Right lobe of liver (tissue), 6 donors: ENCODE data around the gene KDM4C. TPM values are rescaled to one million over a fixed set of nuclear protein-coding genes. Genes with fewer than 3 reads are reported as not detected.
"Not testable (repeated sequence)": the region's sequence is repeated elsewhere in the genome, so short reads cannot be mapped to it uniquely, and the experiment has no call there.

Source experiments
- ATAC-seq, 4 donors: fragments of 200-7000 bp; cut with Tn5 transposase; one replicate each; pipeline ENCODE4 v1.9.1; 2020; ENCODE audit warnings: mild to moderate bottlenecking in 4 of 4, moderate library complexity in 4 of 4
- DNase-seq, 3 donors: peaks; one replicate each; pipeline ENCODE4 v3.0.0-alpha.2; 2020
- H3K27ac ChIP-seq, 3 donors: fragments of 200-600 bp; one replicate each; pipeline ENCODE4 v1.8.0; 2022
- H3K27me3 ChIP-seq, 2 donors: fragments of 200-600 bp; one replicate each; pipeline ENCODE4 v1.8.0; 2022
- H3K36me3 ChIP-seq, 4 donors: fragments of 200-600 bp; sonication (generic) in 1 of 4; one replicate each; pipeline versions ENCODE4 v1.5.1 to v1.8.0; 2017 to 2022; ENCODE audit warnings: control low read depth in 1 of 4
- H3K4me1 ChIP-seq, 4 donors: fragments of 200-600 bp; sonication (generic) in 1 of 4; one replicate each; pipeline versions ENCODE4 v1.5.1 to v1.8.0; 2017 to 2022; ENCODE audit warnings: control low read depth in 1 of 4
- H3K4me3 ChIP-seq, 3 donors: fragments of 200-600 bp; one replicate each; pipeline ENCODE4 v1.8.0; 2022
- H3K9me3 ChIP-seq, 4 donors: fragments of 200-600 bp; sonication (generic) in 1 of 4; one replicate each; pipeline versions ENCODE4 v1.5.1 to v1.8.0; 2017 to 2022; ENCODE audit warnings: control low read depth in 1 of 4
- POLR2A ChIP-seq: fragments of 450-650 bp; IDR thresholded peaks from one replicate; pipeline ENCODE4 v1.6.1; 2017; ENCODE audit warnings: antibody characterized with exemption, mild to moderate bottlenecking
- WGBS: methylation state at CpG from one replicate; pipeline ENCODE4 v1.1.6; 2018; ENCODE audit warnings: low coverage, low lambda C conversion rate; ENCODE audit not compliant: insufficient coverage; ENCODE audit errors: missing lambda C conversion rate; 5-methylcytosine and 5-hydroxymethylcytosine counted together
- intact Hi-C, 2 donors: fragments of 100-400 bp; cut with DNase I; formaldehyde crosslinking; loops; one replicate each; pipeline versions ENCODE4 v1.11.2 to v1.14.1; 2022
- total RNA-seq, 6 experiments: library from RNA; depleted of rRNA in 2 of 6; stranded (reverse); fragments of >200 nt in 2 of 6; fragmentation: NEBNext Ultra II Directional in 3 of 6; extraction: Animal tissue kit (Norgen Biotek cat#: 25700) in 3 of 6; gene quantifications; one replicate each; pipeline versions ENCODE4 v1.1.0 to v1.2.4, GENCODE V29; 2016 to 2023
- TF ChIP-seq, protein P1 (sequence below), 4 donors: fragments of 200-600 bp in 3 of 4; fragments of 450-650 bp in 1 of 4; IDR thresholded peaks; one replicate each; pipeline versions ENCODE4 v1.5.1 to v1.8.0; 2016 to 2022; ENCODE audit warnings: antibody characterized with exemption in 4 of 4, mild to moderate bottlenecking in 2 of 4
- donor health status: DM: no; HTN: yes; CAD: no.
- donor health status: DM: no; HTN: no; CAD: no.
- donor health status: DM: no; HTN: no; CAD: no.
- donor health status: DM: no; HTN: yes; CAD: no.
- donor health status: DM: no; HTN: yes; CAD: no.

The KDM4C gene
- total RNA-seq, 6 experiments from 2014 or later: 14.1 to 20.9 (median 15.3) TPM

DNA sequence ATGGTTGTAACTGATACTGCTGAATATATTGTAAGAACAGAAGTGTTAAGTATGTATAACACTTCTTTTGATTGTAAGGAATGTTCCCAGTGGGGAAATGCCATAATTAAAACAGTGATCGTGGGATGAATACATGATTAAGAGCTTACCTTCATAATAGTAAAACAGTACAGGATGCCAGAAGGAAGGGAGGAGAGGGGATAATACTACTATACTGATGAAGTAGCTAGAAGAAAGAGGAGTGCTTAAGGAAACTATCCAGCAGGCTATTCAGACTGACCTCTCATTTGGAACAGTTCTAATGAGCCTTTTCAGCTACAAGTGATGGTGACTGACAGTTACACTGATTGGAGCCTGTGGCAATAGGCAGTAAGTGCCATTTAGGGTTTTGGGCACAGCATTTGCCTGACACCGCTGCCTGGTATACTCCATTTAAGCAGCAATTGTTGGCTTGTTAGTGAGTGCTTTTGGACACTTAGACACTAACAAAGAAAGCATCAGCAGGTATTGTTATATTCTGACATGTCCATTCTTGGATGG, 33.8 kb upstream of the KDM4C start:
- intact Hi-C loops: no loop called here
- WGBS: 80% methylated on average over 1 of the region's 2 CpGs
- ATAC-seq (no peak), DNase-seq (no peak)
- no peaks in the 10 kb centered on the region for H3K27me3 ChIP-seq
- no peak for TF ChIP-seq POLR2A
- TF ChIP-seq, protein P1, sequence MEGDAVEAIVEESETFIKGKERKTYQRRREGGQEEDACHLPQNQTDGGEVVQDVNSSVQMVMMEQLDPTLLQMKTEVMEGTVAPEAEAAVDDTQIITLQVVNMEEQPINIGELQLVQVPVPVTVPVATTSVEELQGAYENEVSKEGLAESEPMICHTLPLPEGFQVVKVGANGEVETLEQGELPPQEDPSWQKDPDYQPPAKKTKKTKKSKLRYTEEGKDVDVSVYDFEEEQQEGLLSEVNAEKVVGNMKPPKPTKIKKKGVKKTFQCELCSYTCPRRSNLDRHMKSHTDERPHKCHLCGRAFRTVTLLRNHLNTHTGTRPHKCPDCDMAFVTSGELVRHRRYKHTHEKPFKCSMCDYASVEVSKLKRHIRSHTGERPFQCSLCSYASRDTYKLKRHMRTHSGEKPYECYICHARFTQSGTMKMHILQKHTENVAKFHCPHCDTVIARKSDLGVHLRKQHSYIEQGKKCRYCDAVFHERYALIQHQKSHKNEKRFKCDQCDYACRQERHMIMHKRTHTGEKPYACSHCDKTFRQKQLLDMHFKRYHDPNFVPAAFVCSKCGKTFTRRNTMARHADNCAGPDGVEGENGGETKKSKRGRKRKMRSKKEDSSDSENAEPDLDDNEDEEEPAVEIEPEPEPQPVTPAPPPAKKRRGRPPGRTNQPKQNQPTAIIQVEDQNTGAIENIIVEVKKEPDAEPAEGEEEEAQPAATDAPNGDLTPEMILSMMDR (IDR thresholded peaks at IDR 0.05): no peak
- no peak overlapping the region for H3K27ac ChIP-seq
- no peaks in the 10 kb centered on the region for H3K4me1 ChIP-seq
- peaks cover 0 to 21% (median 6%) of the 10 kb centered on the region in 4 donors for H3K36me3 ChIP-seq
- no peak overlapping the region for H3K4me3 ChIP-seq
- no peaks in the 10 kb centered on the region for H3K9me3 ChIP-seq

DNA sequence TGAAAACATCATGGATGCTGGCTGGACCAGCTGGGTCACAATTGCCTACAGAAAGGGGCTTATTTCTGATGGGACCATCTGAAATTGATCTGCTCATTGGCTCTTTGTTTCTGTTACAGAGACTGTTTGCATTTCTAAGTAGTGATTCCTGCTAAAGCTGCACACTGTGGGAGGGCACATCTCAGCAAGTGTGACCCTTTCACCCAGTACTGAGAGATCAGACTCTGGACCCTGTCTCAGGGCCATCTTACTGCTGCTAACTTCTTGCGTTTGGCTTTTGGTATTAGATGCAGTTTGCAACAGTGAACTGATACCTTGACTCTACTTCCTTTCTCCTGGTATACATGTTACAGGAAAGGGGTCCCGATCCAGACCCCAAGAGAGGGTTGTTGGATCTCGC, 24.5 kb upstream of the KDM4C start:
- H3K27me3 ChIP-seq: no peaks in the 10 kb centered on the region
- H3K36me3 ChIP-seq: no peaks in the 10 kb centered on the region
- no peak overlapping the region for H3K4me3 ChIP-seq
- H3K27ac ChIP-seq: no peak overlapping the region
- no peak for TF ChIP-seq POLR2A
- TF ChIP-seq, protein P1 (IDR thresholded peaks at IDR 0.05): no peak
- no peak for ATAC-seq
- no peak for DNase-seq
- intact Hi-C loops: no loop called here
- 77% methylated on average over 3 of the region's 3 CpGs for WGBS
- no peaks in the 10 kb centered on the region for H3K4me1 ChIP-seq
- no peaks in the 10 kb centered on the region for H3K9me3 ChIP-seq

DNA sequence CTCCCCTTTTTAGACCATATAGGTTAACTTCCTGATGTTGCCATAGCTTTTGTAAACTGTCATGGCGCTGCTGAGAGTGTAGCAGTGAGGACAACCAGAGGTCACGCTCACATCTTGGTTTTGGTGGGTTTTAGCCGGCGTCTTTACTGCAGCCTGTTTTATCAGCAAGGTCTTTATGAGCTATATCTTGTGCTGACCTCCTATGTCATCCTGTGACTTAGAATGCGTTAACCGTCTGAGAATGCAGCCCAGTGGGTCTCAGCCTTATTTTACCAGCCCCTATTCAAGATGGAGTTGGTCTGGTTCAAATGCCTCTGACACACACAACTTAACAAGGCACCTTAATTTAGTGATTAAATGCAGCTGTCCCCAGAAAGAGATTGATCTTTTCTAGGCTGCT, 23.9 kb upstream of the KDM4C start:
- Histone ChIP-seq H3K9me3 (no peaks in the 10 kb centered on the region), H3K36me3 (no peaks in the 10 kb centered on the region), H3K4me3 (no peak overlapping the region), H3K4me1 (no peaks in the 10 kb centered on the region), H3K27me3 (no peaks in the 10 kb centered on the region), H3K27ac (no peak overlapping the region)
- intact Hi-C loops: no loop called here
- TF ChIP-seq POLR2A: no peak
- TF ChIP-seq, protein P1 (IDR thresholded peaks at IDR 0.05): no peak
- WGBS: 100% methylated on average over 2 of the region's 6 CpGs
- no peak for ATAC-seq
- peak in 1 of 3 donors; percentile 13 for DNase-seq

DNA sequence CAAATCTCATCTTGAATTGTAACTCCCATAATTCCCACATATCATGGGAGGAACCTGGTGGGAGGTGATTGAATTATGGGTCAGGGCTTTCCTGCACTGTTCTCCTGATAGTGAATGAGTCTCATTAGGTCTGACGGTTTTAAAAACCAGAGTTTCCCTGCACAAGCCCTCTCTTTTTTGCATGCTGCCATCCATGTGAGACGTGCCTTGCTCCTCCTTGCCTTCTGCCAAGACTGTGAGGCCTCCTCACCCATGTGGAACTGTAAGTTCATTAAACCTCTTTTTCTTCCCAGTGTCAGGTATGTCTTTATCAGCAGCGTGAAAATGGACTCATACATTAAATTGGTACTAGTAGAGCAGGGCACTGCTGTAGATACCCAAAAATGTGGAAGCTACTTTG, 22.4 kb upstream of the KDM4C start:
- H3K9me3 ChIP-seq: no peaks in the 10 kb centered on the region
- ATAC-seq: no peak
- H3K4me1 ChIP-seq: no peaks in the 10 kb centered on the region
- no peaks in the 10 kb centered on the region for H3K27me3 ChIP-seq
- no peaks in the 10 kb centered on the region for H3K36me3 ChIP-seq
- TF ChIP-seq, protein P1 (IDR thresholded peaks at IDR 0.05): no peak
- TF ChIP-seq POLR2A: no peak
- intact Hi-C loops: no loop called here
- H3K4me3 ChIP-seq: no peak overlapping the region
- H3K27ac ChIP-seq: no peak overlapping the region
- 74% methylated on average over 3 of the region's 3 CpGs for WGBS
- no peak for DNase-seq

DNA sequence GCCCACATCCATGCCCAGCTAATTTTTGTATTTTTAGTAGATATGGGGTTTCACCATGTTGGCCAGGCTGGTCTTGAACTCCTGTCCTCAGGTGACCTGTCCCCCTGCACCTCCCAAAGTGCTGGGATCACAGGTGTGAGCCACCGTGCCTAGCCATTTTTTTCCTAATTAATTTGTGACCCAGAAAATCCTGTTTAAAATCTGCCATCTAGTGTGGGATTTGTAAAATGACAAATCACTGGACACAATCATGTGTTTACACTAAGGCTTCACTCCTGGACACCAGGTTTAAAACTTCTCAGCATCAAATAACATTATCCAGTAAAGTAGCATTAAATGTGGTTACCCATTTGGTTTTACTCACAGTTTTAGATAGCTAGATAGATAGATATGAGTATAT, 18.6 kb upstream of the KDM4C start:
- H3K4me3 ChIP-seq: no peak overlapping the region
- TF ChIP-seq POLR2A: no peak
- TF ChIP-seq, protein P1 (IDR thresholded peaks at IDR 0.05): peak in 3 of 4 donors; percentile 35 to 45 (median 42)
- no peaks in the 10 kb centered on the region for H3K36me3 ChIP-seq
- no peaks in the 10 kb centered on the region for H3K4me1 ChIP-seq
- H3K27me3 ChIP-seq: no peaks in the 10 kb centered on the region
- DNase-seq (no peak), ATAC-seq (peak; percentile 51 to 74 (median 70))
- WGBS: 7% methylated on average over 1 of the region's 1 CpG
- intact Hi-C loops: no loop called here
- no peaks in the 10 kb centered on the region for H3K9me3 ChIP-seq
- H3K27ac ChIP-seq: no peak overlapping the region

DNA sequence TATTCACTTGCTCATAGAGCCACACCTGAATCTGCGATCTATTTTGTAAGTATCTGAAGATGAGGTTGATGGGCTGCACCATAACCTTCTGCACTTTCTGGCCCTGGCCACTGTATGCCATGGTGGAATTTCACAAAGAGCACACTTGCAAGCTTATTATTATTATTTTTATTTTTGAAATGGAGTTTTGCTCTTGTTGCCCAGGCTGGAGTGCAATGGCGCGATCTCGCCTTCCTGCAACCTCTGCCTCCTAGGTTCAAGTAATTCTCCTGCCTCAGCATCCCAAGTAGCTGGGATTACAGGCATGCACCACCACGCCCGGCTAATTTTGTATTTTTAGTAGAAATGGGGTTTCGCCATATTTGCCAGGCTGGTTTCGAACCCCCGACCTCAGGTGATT, 8.9 kb upstream of the KDM4C start:
- H3K27me3 ChIP-seq, intact Hi-C loops, H3K36me3 ChIP-seq, H3K27ac ChIP-seq, H3K4me3 ChIP-seq, H3K9me3 ChIP-seq, ATAC-seq, H3K4me1 ChIP-seq, DNase-seq: not testable (repeated sequence)
- 100% methylated on average over 7 of the region's 9 CpGs for WGBS

DNA sequence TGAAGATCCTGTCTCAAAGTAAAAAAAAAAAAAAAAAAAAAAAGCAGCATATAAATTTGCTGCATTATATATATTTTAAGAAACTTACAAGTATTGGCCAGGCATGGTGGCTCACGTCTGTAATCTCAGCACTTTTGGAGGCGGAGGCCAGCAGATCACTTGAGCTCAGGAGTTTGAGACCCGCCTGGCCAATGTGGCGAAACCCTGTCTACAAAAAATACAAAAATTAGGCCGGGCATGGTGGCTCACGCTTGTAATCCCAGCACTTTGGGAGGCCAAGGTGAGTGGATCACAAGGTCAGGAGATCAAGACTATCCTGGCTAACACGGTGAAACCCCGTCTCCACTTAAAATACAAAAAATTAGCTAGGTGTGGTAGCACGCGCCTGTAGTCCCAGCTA, 2.9 kb upstream of the KDM4C start:
- DNase-seq, ATAC-seq, H3K36me3 ChIP-seq, H3K4me1 ChIP-seq, H3K27me3 ChIP-seq, H3K27ac ChIP-seq, H3K4me3 ChIP-seq, H3K9me3 ChIP-seq, intact Hi-C loops: not testable (repeated sequence)
- 92% methylated on average over 10 of the region's 10 CpGs for WGBS
